ENCODE measurements around the gene KIAA1328. TPM values are rescaled to one million over a fixed set of nuclear protein-coding genes. Genes with fewer than 3 reads are reported as not detected.

Gene KIAA1328
- total and polyA plus RNA-seq, 8 donors: 2.1 to 5.2 (median 3.6) TPM

DNA sequence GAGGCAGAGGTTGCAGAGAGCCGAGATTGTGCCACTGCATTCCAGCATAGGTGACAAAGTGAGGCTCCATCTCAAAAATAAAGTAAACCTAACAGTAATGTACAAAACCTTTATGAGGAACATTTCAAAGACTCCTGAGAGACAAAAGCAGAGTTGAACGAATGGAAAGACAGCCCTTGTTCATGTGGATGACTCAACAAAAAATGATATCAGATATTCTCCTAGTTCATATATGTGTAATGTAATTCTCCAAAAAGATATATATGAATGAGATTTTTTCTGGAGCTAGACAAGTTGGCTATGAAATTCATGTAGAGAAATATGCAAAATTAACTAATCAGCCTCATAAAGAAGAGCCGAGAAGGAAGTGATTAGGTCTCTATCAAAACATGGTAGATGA is 61.7 kb downstream of the KIAA1328 start:
- Histone ChIP-seq H3K4me1 (peaks cover 0 to 6% (median 4%) of the 10 kb centered on the region in 3 donors), H3K9me3 (no peaks in the 10 kb centered on the region), H3K27ac (no peak overlapping the region), H3K4me3 (no peak overlapping the region), H3K27me3 (no peaks in the 10 kb centered on the region), H3K36me3 (no peaks in the 10 kb centered on the region)
- DNase-seq (no peak), FAIRE-seq (no peak), ATAC-seq (no peak)
- intact Hi-C loops (cut with DNase I): no loop called here
- TF ChIP-seq, protein P1, sequence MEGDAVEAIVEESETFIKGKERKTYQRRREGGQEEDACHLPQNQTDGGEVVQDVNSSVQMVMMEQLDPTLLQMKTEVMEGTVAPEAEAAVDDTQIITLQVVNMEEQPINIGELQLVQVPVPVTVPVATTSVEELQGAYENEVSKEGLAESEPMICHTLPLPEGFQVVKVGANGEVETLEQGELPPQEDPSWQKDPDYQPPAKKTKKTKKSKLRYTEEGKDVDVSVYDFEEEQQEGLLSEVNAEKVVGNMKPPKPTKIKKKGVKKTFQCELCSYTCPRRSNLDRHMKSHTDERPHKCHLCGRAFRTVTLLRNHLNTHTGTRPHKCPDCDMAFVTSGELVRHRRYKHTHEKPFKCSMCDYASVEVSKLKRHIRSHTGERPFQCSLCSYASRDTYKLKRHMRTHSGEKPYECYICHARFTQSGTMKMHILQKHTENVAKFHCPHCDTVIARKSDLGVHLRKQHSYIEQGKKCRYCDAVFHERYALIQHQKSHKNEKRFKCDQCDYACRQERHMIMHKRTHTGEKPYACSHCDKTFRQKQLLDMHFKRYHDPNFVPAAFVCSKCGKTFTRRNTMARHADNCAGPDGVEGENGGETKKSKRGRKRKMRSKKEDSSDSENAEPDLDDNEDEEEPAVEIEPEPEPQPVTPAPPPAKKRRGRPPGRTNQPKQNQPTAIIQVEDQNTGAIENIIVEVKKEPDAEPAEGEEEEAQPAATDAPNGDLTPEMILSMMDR (IDR thresholded peaks at IDR 0.05): no peak
- 95 to 96% methylated on average over 3 of the region's 3 CpGs for WGBS, 2 donors

DNA sequence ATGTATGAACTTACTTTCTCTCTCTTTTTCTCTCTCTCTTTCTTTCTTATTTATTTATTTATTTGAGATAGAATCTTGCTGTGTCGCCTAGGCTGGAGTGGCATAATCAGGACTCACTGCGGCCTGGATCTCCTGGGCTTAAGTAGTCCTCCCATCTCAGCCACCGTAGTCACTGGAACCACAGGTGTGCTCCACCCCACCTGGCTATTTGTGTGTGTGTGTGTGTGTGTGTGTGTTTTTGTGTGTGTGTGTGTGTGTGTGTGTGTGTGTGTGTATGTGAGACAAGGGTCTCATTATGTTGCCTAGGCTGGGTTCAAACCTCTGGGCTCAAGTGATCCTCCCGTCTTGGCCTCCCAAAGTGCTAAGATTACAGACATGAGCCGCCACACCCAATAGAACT is 64.3 kb downstream of the KIAA1328 start:
- FAIRE-seq (no peak), ATAC-seq (no peak), DNase-seq (no peak)
- Histone ChIP-seq H3K27me3 (no peaks in the 10 kb centered on the region), H3K27ac (no peak overlapping the region), H3K9me3 (no peaks in the 10 kb centered on the region), H3K4me1 (peaks cover 0 to 6% (median 4%) of the 10 kb centered on the region in 3 donors), H3K36me3 (no peaks in the 10 kb centered on the region), H3K4me3 (no peak overlapping the region)
- intact Hi-C loops (cut with DNase I): no loop called here
- 87 to 96% methylated on average over 5 of the region's 5 CpGs for WGBS, 2 donors
- TF ChIP-seq, protein P1 (IDR thresholded peaks at IDR 0.05): no peak

DNA sequence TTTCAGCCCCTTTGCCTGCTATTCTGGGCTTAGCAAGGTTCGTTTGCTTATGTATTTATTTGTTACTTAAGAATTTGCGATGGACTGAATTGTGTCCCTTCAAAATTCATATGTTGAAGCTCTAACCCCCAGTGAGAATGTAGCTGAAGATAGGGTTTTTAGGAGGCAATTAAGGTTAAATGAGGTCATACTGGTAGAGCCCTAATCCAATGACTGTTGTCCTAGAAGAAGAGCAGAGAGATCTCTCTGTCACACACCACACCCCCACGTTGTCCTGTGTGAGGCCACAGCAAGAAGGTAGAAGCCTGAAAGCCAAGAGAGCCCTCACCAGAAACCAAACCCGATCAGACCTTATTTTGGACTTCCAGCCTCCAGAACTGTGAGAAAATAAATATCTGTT is 66.7 kb downstream of the KIAA1328 start:
- WGBS, 2 donors: 82 to 84% methylated on average over 4 of the region's 4 CpGs

DNA sequence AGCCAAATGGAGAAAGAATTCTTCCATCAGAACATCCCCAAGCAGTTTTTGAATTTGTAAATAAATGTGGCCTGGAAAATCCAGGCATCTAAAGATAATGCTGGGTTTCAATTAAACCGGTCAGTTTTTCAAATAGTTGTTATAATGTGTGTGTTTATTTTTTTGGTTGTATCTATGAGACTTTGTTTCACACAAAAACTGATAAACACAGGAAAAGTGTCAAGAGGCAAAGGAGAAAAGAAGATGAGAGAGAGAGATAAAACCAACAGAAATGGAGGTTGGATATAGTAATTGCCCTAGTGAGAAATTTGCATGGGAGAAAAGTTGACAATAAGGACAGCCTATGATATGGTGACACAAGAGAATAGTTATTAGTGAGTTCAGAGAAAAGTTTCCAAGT is 68.3 kb downstream of the KIAA1328 start:
- no peak for FAIRE-seq
- TF ChIP-seq, protein P1 (IDR thresholded peaks at IDR 0.05): no peak
- H3K9me3 ChIP-seq: no peaks in the 10 kb centered on the region

More for the DNA sequence above, 66.7 kb downstream of the KIAA1328 start:
- Histone ChIP-seq H3K36me3 (no peaks in the 10 kb centered on the region), H3K4me1 (no peaks in the 10 kb centered on the region), H3K9me3 (no peaks in the 10 kb centered on the region), H3K27me3 (no peaks in the 10 kb centered on the region), H3K4me3 (no peak overlapping the region), H3K27ac (no peak overlapping the region)
- intact Hi-C loops (cut with DNase I): no loop called here
- FAIRE-seq (no peak), ATAC-seq (no peak), DNase-seq (no peak)
- TF ChIP-seq, protein P1 (IDR thresholded peaks at IDR 0.05): no peak

DNA sequence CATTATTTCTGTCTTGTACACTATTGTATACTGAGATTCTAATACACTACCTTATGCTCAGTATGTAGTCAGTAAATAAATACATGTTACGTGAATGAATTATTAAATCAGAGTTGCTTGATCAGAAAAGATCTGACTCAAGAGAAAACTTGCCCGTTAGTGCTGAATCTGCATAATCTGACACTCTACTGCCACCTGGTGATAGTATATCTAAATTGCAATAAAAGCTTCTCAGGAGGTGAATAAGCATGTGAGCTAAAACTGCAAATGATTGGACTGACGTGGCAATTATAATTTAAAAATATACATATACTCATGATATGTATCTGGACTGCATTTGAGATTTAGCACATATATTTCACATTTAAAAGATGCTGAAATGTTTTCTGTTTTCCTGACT is 70.4 kb downstream of the KIAA1328 start:
- DNase-seq (no peak), ATAC-seq (no peak), FAIRE-seq (no peak)
- H3K27ac ChIP-seq: no peak overlapping the region
- intact Hi-C loops (cut with DNase I): no loop called here
- H3K27me3 ChIP-seq: no peaks in the 10 kb centered on the region
- H3K9me3 ChIP-seq: no peaks in the 10 kb centered on the region
- no peak overlapping the region for H3K4me3 ChIP-seq
- TF ChIP-seq, protein P1 (IDR thresholded peaks at IDR 0.05): no peak
- H3K4me1 ChIP-seq: no peaks in the 10 kb centered on the region
- no peaks in the 10 kb centered on the region for H3K36me3 ChIP-seq
- WGBS, 2 donors: 71 to 72% methylated on average over 3 of the region's 3 CpGs

More for the DNA sequence above, 68.3 kb downstream of the KIAA1328 start:
- WGBS, 2 donors: 89 to 90% methylated on average over 1 of the region's 1 CpG
- Histone ChIP-seq H3K27ac (no peak overlapping the region), H3K27me3 (no peaks in the 10 kb centered on the region), H3K4me3 (no peak overlapping the region), H3K36me3 (no peaks in the 10 kb centered on the region), H3K4me1 (no peaks in the 10 kb centered on the region)
- intact Hi-C loops (cut with DNase I): no loop called here
- ATAC-seq: no peak
- DNase-seq: no peak
